A549 (cell line): ENCODE results near the gene SHISA4.

Experiments used
- CEBPB ChIP-seq, 2 experiments: fragments of >200 bp in 1 of 2; sonication (Bioruptor Twin) in 1 of 2; formaldehyde crosslinking in 1 of 2; IDR thresholded peaks; 2 replicates each; pipeline ENCODE4 v1.6.1; 2012 to 2016
- CHD2 ChIP-seq: fragments of 150-350 bp; IDR thresholded peaks from 2 replicates; pipeline ENCODE4 v1.6.1; 2014; ENCODE audit warnings: low read length; ENCODE audit not compliant: partially characterized antibody
- EHMT2 ChIP-seq: fragments of 200-600 bp; sonication (generic); IDR thresholded peaks from 2 replicates; pipeline ENCODE4 v1.6.1; 2016; ENCODE audit warnings: antibody characterized with exemption, low read depth, mild to moderate bottlenecking, moderate library complexity
- HDAC2 ChIP-seq: fragments of 200-600 bp; sonication (generic); IDR thresholded peaks from 2 replicates; pipeline ENCODE4 v1.6.1; 2016
- KDM1A ChIP-seq: fragments of 200-600 bp; sonication (generic); IDR thresholded peaks from 2 replicates; pipeline ENCODE4 v1.6.1; 2016; ENCODE audit warnings: low read depth, mild to moderate bottlenecking
- POLR2A ChIP-seq: IDR thresholded peaks from 2 replicates; pipeline ENCODE4 v1.6.1; 2012; ENCODE audit warnings: mild to moderate bottlenecking, low read length
- POLR2AphosphoS2 ChIP-seq: conservative IDR thresholded peaks from 2 replicates; pipeline ENCODE4 v1.6.1; 2012; ENCODE audit warnings: low read length, improper control_type of control experiment, inconsistent platforms
- RFX5 ChIP-seq: fragments of 450-650 bp; IDR thresholded peaks from 2 replicates; pipeline ENCODE4 v1.7.1; 2014; ENCODE audit warnings: antibody characterized with exemption, mild to moderate bottlenecking, moderate library complexity
- RNF2 ChIP-seq: fragments of 200-600 bp; sonication (generic); IDR thresholded peaks from 2 replicates; pipeline ENCODE4 v1.6.1; 2016; ENCODE audit warnings: low read depth, mild to moderate bottlenecking, antibody characterized with exemption, moderate library complexity, borderline replicate concordance
- TF ChIP-seq, protein P1 (sequence below): fragments of >200 bp; sonication (Bioruptor Twin); formaldehyde crosslinking; IDR thresholded peaks from 3 replicates; pipeline ENCODE4 v1.5.1; 2016

GRCh38 chr1:201939148-201939547 is 50.5 kb downstream of the SHISA4 start:
- TF ChIP-seq, protein P1, sequence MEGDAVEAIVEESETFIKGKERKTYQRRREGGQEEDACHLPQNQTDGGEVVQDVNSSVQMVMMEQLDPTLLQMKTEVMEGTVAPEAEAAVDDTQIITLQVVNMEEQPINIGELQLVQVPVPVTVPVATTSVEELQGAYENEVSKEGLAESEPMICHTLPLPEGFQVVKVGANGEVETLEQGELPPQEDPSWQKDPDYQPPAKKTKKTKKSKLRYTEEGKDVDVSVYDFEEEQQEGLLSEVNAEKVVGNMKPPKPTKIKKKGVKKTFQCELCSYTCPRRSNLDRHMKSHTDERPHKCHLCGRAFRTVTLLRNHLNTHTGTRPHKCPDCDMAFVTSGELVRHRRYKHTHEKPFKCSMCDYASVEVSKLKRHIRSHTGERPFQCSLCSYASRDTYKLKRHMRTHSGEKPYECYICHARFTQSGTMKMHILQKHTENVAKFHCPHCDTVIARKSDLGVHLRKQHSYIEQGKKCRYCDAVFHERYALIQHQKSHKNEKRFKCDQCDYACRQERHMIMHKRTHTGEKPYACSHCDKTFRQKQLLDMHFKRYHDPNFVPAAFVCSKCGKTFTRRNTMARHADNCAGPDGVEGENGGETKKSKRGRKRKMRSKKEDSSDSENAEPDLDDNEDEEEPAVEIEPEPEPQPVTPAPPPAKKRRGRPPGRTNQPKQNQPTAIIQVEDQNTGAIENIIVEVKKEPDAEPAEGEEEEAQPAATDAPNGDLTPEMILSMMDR = no peak
- TF ChIP-seq RNF2 (no peak), CEBPB (IDR thresholded peaks at IDR 0.05) (no peak), KDM1A (no peak), HDAC2 (no peak), POLR2A (no peak), RFX5 (no peak), CHD2 (no peak), EHMT2 (no peak), POLR2AphosphoS2 (no peak)
